Esophagus squamous epithelium (tissue), 5 donors: ENCODE data around the gene SPDEF. TPM values are rescaled to one million over a fixed set of nuclear protein-coding genes. Genes with fewer than 3 reads are reported as not detected.

Experiments used
- DNase-seq: peaks from one replicate; lab custom pipeline; 2025; lab: John Stamatoyannopoulos, UW
- H3K27ac ChIP-seq, 4 donors: fragments of 200-600 bp; sonication (generic); one replicate each; pipeline ENCODE4 v1.5.1; 2016 to 2019; ENCODE audit warnings: mild to moderate bottlenecking in 1 of 4
- H3K27me3 ChIP-seq, 4 donors: fragments of 200-600 bp; sonication (generic); 1 replicate in 3 of 4; 2 replicates in 1 of 4; pipeline versions ENCODE4 v1.5.1 to v1.6.0; 2017 to 2021; ENCODE audit warnings: antibody characterized with exemption in 1 of 4
- H3K36me3 ChIP-seq, 3 donors: fragments of 200-600 bp; sonication (generic); one replicate each; pipeline ENCODE4 v1.5.1; 2016 to 2019
- H3K4me1 ChIP-seq, 3 donors: fragments of 200-600 bp; sonication (generic); one replicate each; pipeline ENCODE4 v1.5.1; 2017 to 2019
- H3K4me3 ChIP-seq, 4 donors: fragments of 200-600 bp; sonication (generic); 1 replicate in 3 of 4; 2 replicates in 1 of 4; pipeline ENCODE4 v1.5.1; 2016 to 2019; ENCODE audit warnings: mild to moderate bottlenecking in 2 of 4, moderate library complexity in 1 of 4
- H3K9me3 ChIP-seq, 3 donors: fragments of 200-600 bp; sonication (generic); one replicate each; pipeline ENCODE4 v1.5.1; 2016 to 2019
- POLR2A ChIP-seq, 4 donors: fragments of 450-650 bp; IDR thresholded peaks; one replicate each; pipeline ENCODE4 v1.6.1; 2017; ENCODE audit warnings: antibody characterized with exemption in 4 of 4, mild to moderate bottlenecking in 4 of 4, moderate library complexity in 3 of 4
- WGBS, 2 donors: methylation state at CpG; one replicate each; pipeline ENCODE4 v1.1.5; 2018; 5-methylcytosine and 5-hydroxymethylcytosine counted together
- intact Hi-C: fragments of 100-400 bp; cut with DNase I; formaldehyde crosslinking; loops from one replicate; pipeline ENCODE4 v1.15.0; 2022
- total RNA-seq, 4 donors: library from RNA; depleted of rRNA; stranded (reverse); fragments of >200 nt; gene quantifications; one replicate each; pipeline ENCODE4 v1.1.0, GENCODE V29; 2016
- TF ChIP-seq, protein P1 (sequence below), 6 experiments: fragments of 450-650 bp in 4 of 6; fragments of 200-600 bp in 2 of 6; sonication (generic) in 2 of 6; IDR thresholded peaks; one replicate each; pipeline ENCODE4 v1.5.1; 2016 to 2019; ENCODE audit warnings: antibody characterized with exemption in 6 of 6, mild to moderate bottlenecking in 4 of 6, moderate library complexity in 4 of 6
- donor health status: DM: yes; HTN: yes; CAD: no.

The SPDEF gene
- total RNA-seq, 4 donors from 2014 or later: 0.79 TPM; not detected in 3

- Histone ChIP-seq H3K4me1 (no peaks in the 10 kb centered on the region), H3K27me3 (peaks cover 0 to 23% (median 0%) of the 10 kb centered on the region in 4 donors), H3K4me3 (no peak overlapping the region), H3K9me3 (peaks cover 0 to 9% (median 7%) of the 10 kb centered on the region in 3 donors), H3K27ac (no peak overlapping the region), H3K36me3 (no peaks in the 10 kb centered on the region)
- WGBS, 2 donors: 80% methylated on average over 2 of the region's 2 CpGs; no CpG with 5 or more reads in 1 of the 2 donors
- TF ChIP-seq, protein P1, sequence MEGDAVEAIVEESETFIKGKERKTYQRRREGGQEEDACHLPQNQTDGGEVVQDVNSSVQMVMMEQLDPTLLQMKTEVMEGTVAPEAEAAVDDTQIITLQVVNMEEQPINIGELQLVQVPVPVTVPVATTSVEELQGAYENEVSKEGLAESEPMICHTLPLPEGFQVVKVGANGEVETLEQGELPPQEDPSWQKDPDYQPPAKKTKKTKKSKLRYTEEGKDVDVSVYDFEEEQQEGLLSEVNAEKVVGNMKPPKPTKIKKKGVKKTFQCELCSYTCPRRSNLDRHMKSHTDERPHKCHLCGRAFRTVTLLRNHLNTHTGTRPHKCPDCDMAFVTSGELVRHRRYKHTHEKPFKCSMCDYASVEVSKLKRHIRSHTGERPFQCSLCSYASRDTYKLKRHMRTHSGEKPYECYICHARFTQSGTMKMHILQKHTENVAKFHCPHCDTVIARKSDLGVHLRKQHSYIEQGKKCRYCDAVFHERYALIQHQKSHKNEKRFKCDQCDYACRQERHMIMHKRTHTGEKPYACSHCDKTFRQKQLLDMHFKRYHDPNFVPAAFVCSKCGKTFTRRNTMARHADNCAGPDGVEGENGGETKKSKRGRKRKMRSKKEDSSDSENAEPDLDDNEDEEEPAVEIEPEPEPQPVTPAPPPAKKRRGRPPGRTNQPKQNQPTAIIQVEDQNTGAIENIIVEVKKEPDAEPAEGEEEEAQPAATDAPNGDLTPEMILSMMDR (IDR thresholded peaks at IDR 0.05): no peak
- TF ChIP-seq POLR2A (IDR thresholded peaks at IDR 0.05): no peak
- no peak for DNase-seq
- intact Hi-C loops: no loop called here
Observed at GRCh38 chr6:34561227-34561530, 5.0 kb upstream of the SPDEF start.

DNA sequence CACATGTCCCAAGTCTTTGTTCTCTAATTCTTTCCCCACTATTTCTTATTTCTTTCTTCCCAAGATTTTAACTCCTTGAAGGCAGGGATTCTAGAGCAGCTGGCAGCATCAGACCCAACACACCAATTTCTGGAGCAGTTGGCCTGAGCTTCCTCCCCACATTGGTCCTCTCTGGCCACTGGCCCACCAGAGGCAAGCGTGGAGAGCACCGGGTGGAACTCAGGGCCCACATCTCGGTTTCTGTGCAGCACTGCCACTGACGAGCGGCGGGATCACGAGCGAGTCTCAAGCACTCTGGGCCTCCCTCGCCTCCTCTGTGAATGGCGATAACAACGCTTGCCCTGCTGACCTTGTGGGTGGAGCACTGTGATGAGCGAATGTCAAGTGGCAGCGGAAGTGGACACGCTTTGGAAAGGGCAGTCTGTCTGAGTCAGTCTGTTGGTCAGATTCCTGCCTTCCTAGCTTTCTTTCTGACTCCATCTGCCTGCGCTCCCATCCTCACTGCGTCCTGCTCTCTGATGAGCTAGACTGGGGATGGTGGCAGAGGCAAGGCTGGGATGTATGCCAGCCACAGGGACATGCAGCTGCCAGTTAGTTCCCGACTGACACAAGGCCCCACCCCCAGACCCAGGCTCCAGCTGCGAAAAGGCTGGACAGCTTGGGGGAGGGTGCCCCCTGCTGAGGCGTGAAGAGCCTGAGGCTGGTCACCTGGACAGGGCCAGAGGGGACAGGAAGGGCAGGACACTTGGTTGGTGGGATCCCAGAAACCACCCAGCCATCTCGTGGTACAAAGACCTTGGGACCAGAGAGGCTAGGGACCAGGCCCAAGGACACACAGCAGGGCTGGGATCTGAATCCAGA, 4.5 kb upstream of the SPDEF start:
- Histone ChIP-seq H3K4me1 (no peaks in the 10 kb centered on the region), H3K27me3 (peaks cover 0 to 18% (median 0%) of the 10 kb centered on the region in 4 donors), H3K4me3 (no peak overlapping the region), H3K27ac (no peak overlapping the region), H3K9me3 (peaks cover 0 to 9% (median 7%) of the 10 kb centered on the region in 3 donors), H3K36me3 (no peaks in the 10 kb centered on the region)
- intact Hi-C loops: no loop called here
- TF ChIP-seq, protein P1 (IDR thresholded peaks at IDR 0.05): no peak
- no peak for TF ChIP-seq POLR2A (IDR thresholded peaks at IDR 0.05)
- 69 to 91% methylated on average over 9 of the region's 20 CpGs for WGBS, 2 donors
- DNase-seq: no peak

- H3K36me3 ChIP-seq: no peaks in the 10 kb centered on the region
- peaks cover 0 to 16% (median 0%) of the 10 kb centered on the region in 4 donors for H3K27me3 ChIP-seq
- H3K27ac ChIP-seq: no peak overlapping the region
- no peak for TF ChIP-seq POLR2A (IDR thresholded peaks at IDR 0.05)
- TF ChIP-seq, protein P1 (IDR thresholded peaks at IDR 0.05): no peak
- intact Hi-C loops: no loop called here
- no peak overlapping the region for H3K4me3 ChIP-seq
- H3K4me1 ChIP-seq: no peaks in the 10 kb centered on the region
- 54% methylated on average over 9 to 10 of the region's 10 CpGs for WGBS, 2 donors
- peaks cover 0 to 9% (median 7%) of the 10 kb centered on the region in 3 donors for H3K9me3 ChIP-seq
- no peak for DNase-seq
Observed at GRCh38 chr6:34559651-34560365, 3.7 kb upstream of the SPDEF start.

- Histone ChIP-seq H3K36me3 (no peaks in the 10 kb centered on the region), H3K27ac (no peak overlapping the region), H3K4me3 (no peak overlapping the region), H3K4me1 (peaks cover 0 to 3% (median 0%) of the 10 kb centered on the region in 3 donors), H3K27me3 (peaks cover 0 to 6% (median 0%) of the 10 kb centered on the region in 4 donors), H3K9me3 (peaks cover 0 to 9% (median 7%) of the 10 kb centered on the region in 3 donors)
- WGBS, 2 donors: 78 to 82% methylated on average over 4 of the region's 4 CpGs
- no peak for DNase-seq
- TF ChIP-seq, protein P1 (IDR thresholded peaks at IDR 0.05): no peak
- no peak for TF ChIP-seq POLR2A (IDR thresholded peaks at IDR 0.05)
- intact Hi-C loops: no loop called here
Observed at GRCh38 chr6:34558172-34558714, 2.1 kb upstream of the SPDEF start.
